Colonic mucosa (tissue), 4 donors: ENCODE data around the gene FUNDC1. TPM values are rescaled to one million over a fixed set of nuclear protein-coding genes. Genes with fewer than 3 reads are reported as not detected.

Source experiments
- DNase-seq: peaks from one replicate; pipeline ENCODE4 v3.0.0-alpha.2; 2020
- H3K27ac ChIP-seq: fragments of 200-600 bp; one replicate; pipeline ENCODE4 v1.8.0; 2021
- H3K27me3 ChIP-seq: fragments of 200-600 bp; one replicate; pipeline ENCODE4 v1.8.0; 2021
- H3K36me3 ChIP-seq: fragments of 200-600 bp; one replicate; pipeline ENCODE4 v1.8.0; 2021
- H3K4me1 ChIP-seq: fragments of 200-600 bp; one replicate; pipeline ENCODE4 v1.8.0; 2021; ENCODE audit warnings: mild to moderate bottlenecking
- H3K4me3 ChIP-seq: fragments of 200-600 bp; one replicate; pipeline ENCODE4 v1.8.0; 2021
- H3K9ac ChIP-seq, 2 donors: one replicate each; pipeline ENCODE4 v1.7.0; 2013; ENCODE audit warnings: control low read depth in 2 of 2, low read depth in 2 of 2, low read length in 2 of 2
- H3K9me3 ChIP-seq: fragments of 200-600 bp; one replicate; pipeline ENCODE4 v1.8.0; 2021
- CTCF ChIP-seq: fragments of 200-600 bp; IDR thresholded peaks from one replicate; pipeline ENCODE4 v1.8.0; 2022; ENCODE audit warnings: antibody characterized with exemption, mild to moderate bottlenecking
- intact Hi-C: fragments of 100-400 bp; cut with DNase I; formaldehyde crosslinking; loops from one replicate; pipeline ENCODE4 v1.14.1; 2022
- total RNA-seq, 2 donors: library from RNA; stranded (reverse); fragmentation: NEBNext Ultra II Directional in 1 of 2; extraction: Animal tissue kit (Norgen Biotek cat#: 25700) in 1 of 2; gene quantifications; one replicate each; pipeline ENCODE4 v1.2.1, GENCODE V29; 2021
- donor health status: healthy.
- donor health status: DM: no; HTN: no; CAD: no.
- donor health status: DM: no; HTN: no; CAD: no.

FUNDC1 gene
- total RNA-seq, 2 donors from 2014 or later, result 11.9 to 14.3 TPM

GRCh38 chrX:44529310-44529709 is 13.3 kb downstream of the FUNDC1 start:
- no peaks in the 10 kb centered on the region for H3K36me3 ChIP-seq
- no peak overlapping the region for H3K4me3 ChIP-seq
- intact Hi-C loops, result no loop called here
- H3K9me3 ChIP-seq, result no peaks in the 10 kb centered on the region
- no peak overlapping the region for H3K9ac ChIP-seq
- no peak for DNase-seq
- H3K27me3 ChIP-seq, result no peaks in the 10 kb centered on the region
- H3K4me1 ChIP-seq, result no peaks in the 10 kb centered on the region
- TF ChIP-seq CTCF, result no peak
- no peak overlapping the region for H3K27ac ChIP-seq

- Histone ChIP-seq H3K36me3 (no peaks in the 10 kb centered on the region), H3K9ac (no peak overlapping the region), H3K27ac (no peak overlapping the region), H3K4me3 (no peak overlapping the region), H3K27me3 (no peaks in the 10 kb centered on the region), H3K4me1 (no peaks in the 10 kb centered on the region), H3K9me3 (no peaks in the 10 kb centered on the region)
- intact Hi-C loops, result no loop called here
- TF ChIP-seq CTCF, result no peak
- no peak for DNase-seq
Observed at GRCh38 chrX:44514272-44514671, 28.4 kb downstream of the FUNDC1 start.

- H3K9ac ChIP-seq, result no peak overlapping the region
- H3K9me3 ChIP-seq, result no peaks in the 10 kb centered on the region
- H3K4me3 ChIP-seq, result no peak overlapping the region
- no peaks in the 10 kb centered on the region for H3K4me1 ChIP-seq
- TF ChIP-seq CTCF, result no peak
- H3K36me3 ChIP-seq, result no peaks in the 10 kb centered on the region
- intact Hi-C loops, result no loop called here
- H3K27me3 ChIP-seq, result no peaks in the 10 kb centered on the region
- H3K27ac ChIP-seq, result no peak overlapping the region
- no peak for DNase-seq
Observed at GRCh38 chrX:44507292-44507691, 35.4 kb downstream of the FUNDC1 start.

- no peak overlapping the region for H3K4me3 ChIP-seq
- no peak for TF ChIP-seq CTCF
- no peaks in the 10 kb centered on the region for H3K4me1 ChIP-seq
- intact Hi-C loops, result no loop called here
- H3K36me3 ChIP-seq, result no peaks in the 10 kb centered on the region
- DNase-seq, result no peak
- H3K9ac ChIP-seq, result no peak overlapping the region
- H3K27ac ChIP-seq, result no peak overlapping the region
- H3K27me3 ChIP-seq, result no peaks in the 10 kb centered on the region
- H3K9me3 ChIP-seq, result no peaks in the 10 kb centered on the region
Observed at GRCh38 chrX:44506678-44507077, 36.0 kb downstream of the FUNDC1 start.

GRCh38 chrX:44503560-44503959 is 39.1 kb downstream of the FUNDC1 start:
- H3K36me3 ChIP-seq, result no peaks in the 10 kb centered on the region
- intact Hi-C loops, result no loop called here
- H3K4me1 ChIP-seq, result no peaks in the 10 kb centered on the region
- H3K9me3 ChIP-seq, result no peaks in the 10 kb centered on the region
- no peak overlapping the region for H3K9ac ChIP-seq
- H3K4me3 ChIP-seq, result no peak overlapping the region
- H3K27me3 ChIP-seq, result no peaks in the 10 kb centered on the region
- peak; percentile 56 for DNase-seq
- no peak for TF ChIP-seq CTCF
- H3K27ac ChIP-seq, result no peak overlapping the region

- DNase-seq, result no peak
- Histone ChIP-seq H3K9ac (no peak overlapping the region), H3K36me3 (no peaks in the 10 kb centered on the region), H3K27me3 (no peaks in the 10 kb centered on the region), H3K9me3 (no peaks in the 10 kb centered on the region), H3K27ac (no peak overlapping the region), H3K4me1 (no peaks in the 10 kb centered on the region), H3K4me3 (no peak overlapping the region)
- intact Hi-C loops, result no loop called here
- no peak for TF ChIP-seq CTCF
Observed at GRCh38 chrX:44495091-44495490, 47.6 kb downstream of the FUNDC1 start.
